A549 (cell line): ENCODE measurements around the gene KLHDC8B.
"Not testable (repeated sequence)": the region's sequence is repeated elsewhere in the genome, so short reads cannot be mapped to it uniquely, and the experiment has no call there.

Source experiments
- CHD4 ChIP-seq: fragments of 200-600 bp; sonication (generic); IDR thresholded peaks from 2 replicates; pipeline ENCODE4 v1.6.1; 2016; ENCODE audit warnings: antibody characterized with exemption, mild to moderate bottlenecking, borderline replicate concordance
- CTCF ChIP-seq: fragments of >200 bp; sonication (Bioruptor Twin); formaldehyde crosslinking; IDR thresholded peaks from 3 replicates; pipeline ENCODE4 v1.5.1; 2016
- HOXB5 ChIP-seq: fragments of 250-450 bp; sonication (Bioruptor Pico); IDR thresholded peaks from 2 replicates; pipeline ENCODE4 v1.5.0; 2020; ENCODE audit warnings: mild to moderate bottlenecking, moderate library complexity
- POLR2A ChIP-seq: IDR thresholded peaks from 2 replicates; pipeline ENCODE4 v1.6.1; 2012; ENCODE audit warnings: mild to moderate bottlenecking, low read length
- POLR2AphosphoS2 ChIP-seq: conservative IDR thresholded peaks from 2 replicates; pipeline ENCODE4 v1.6.1; 2012; ENCODE audit warnings: low read length, improper control_type of control experiment, inconsistent platforms
- REST ChIP-seq: fragments of 200-600 bp; sonication (generic); IDR thresholded peaks from 2 replicates; pipeline ENCODE4 v1.6.1; 2016; ENCODE audit warnings: antibody characterized with exemption, mild to moderate bottlenecking, moderate library complexity
- RFX5 ChIP-seq: fragments of 450-650 bp; IDR thresholded peaks from 2 replicates; pipeline ENCODE4 v1.7.1; 2014; ENCODE audit warnings: antibody characterized with exemption, mild to moderate bottlenecking, moderate library complexity
- RNF2 ChIP-seq: fragments of 200-600 bp; sonication (generic); IDR thresholded peaks from 2 replicates; pipeline ENCODE4 v1.6.1; 2016; ENCODE audit warnings: low read depth, mild to moderate bottlenecking, antibody characterized with exemption, moderate library complexity, borderline replicate concordance
- ZC3H11A ChIP-seq: fragments of 450-650 bp; IDR thresholded peaks from 2 replicates; pipeline ENCODE4 v1.6.1; 2014; ENCODE audit warnings: antibody characterized with exemption, mild to moderate bottlenecking
- TF ChIP-seq, protein P1 (sequence below): IDR thresholded peaks from 2 replicates; pipeline ENCODE4 v1.6.1; 2012
- TF ChIP-seq, protein P2 (sequence below): IDR thresholded peaks from 2 replicates; pipeline ENCODE4 v1.6.1; 2012
- TF ChIP-seq, protein P3 (sequence below): fragments of 450-650 bp; IDR thresholded peaks from 2 replicates; pipeline ENCODE4 v1.6.1; 2014; ENCODE audit warnings: antibody characterized with exemption

GRCh38 chr3:49217108-49217507, 45.7 kb downstream of the KLHDC8B start:
- TF ChIP-seq POLR2AphosphoS2; CTCF; RFX5; CHD4; RNF2; POLR2A; REST; HOXB5 (CRISPR knock-in tag); ZC3H11A: not testable (repeated sequence)
- TF ChIP-seq, protein P1, sequence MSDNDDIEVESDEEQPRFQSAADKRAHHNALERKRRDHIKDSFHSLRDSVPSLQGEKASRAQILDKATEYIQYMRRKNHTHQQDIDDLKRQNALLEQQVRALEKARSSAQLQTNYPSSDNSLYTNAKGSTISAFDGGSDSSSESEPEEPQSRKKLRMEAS: not testable (repeated sequence)
- TF ChIP-seq, protein P2, sequence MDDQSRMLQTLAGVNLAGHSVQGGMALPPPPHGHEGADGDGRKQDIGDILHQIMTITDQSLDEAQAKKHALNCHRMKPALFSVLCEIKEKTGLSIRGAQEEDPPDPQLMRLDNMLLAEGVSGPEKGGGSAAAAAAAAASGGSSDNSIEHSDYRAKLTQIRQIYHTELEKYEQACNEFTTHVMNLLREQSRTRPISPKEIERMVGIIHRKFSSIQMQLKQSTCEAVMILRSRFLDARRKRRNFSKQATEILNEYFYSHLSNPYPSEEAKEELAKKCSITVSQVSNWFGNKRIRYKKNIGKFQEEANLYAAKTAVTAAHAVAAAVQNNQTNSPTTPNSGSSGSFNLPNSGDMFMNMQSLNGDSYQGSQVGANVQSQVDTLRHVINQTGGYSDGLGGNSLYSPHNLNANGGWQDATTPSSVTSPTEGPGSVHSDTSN: not testable (repeated sequence)
- TF ChIP-seq, protein P3, sequence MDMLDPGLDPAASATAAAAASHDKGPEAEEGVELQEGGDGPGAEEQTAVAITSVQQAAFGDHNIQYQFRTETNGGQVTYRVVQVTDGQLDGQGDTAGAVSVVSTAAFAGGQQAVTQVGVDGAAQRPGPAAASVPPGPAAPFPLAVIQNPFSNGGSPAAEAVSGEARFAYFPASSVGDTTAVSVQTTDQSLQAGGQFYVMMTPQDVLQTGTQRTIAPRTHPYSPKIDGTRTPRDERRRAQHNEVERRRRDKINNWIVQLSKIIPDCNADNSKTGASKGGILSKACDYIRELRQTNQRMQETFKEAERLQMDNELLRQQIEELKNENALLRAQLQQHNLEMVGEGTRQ: not testable (repeated sequence)
